ENCODE results near the gene TBC1D22A.

TBC1D22A gene

DNA sequence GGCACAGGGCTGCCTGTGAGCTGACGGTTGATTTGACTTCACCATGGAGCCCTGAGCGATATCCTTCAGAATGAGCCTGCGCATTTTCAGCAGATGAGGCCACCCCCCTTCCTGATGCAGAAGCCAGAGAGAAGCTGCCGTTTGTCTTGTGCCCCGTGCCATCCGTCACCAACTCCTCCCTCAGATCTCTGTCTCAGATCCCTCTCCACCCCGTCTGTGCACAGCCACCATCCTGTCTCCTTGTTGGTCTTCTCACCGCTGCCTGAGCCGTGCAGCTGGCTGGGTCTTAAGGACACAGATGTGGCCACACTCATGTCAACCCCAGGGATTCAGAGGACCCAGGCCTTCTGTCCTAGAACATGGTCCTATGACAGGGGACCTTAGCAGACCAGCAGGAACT, 293.9 kb downstream of the TBC1D22A start:
- no peak for DNase-seq (ENCODE audit: low read depth in 2 of 2)
- H3K4me3 ChIP-seq (replicated peaks in 1 of 2; ENCODE audit: low read depth in 2 of 2, low read length in 2 of 2) = no peak overlapping the region
- no peak for TF ChIP-seq CTCF (IDR thresholded peaks at IDR 0.05; ENCODE audit: low read depth, low read length)

GRCh38 chr22:47056776-47057470, 294.5 kb downstream of the TBC1D22A start:
- DNase-seq (ENCODE audit: low read depth in 2 of 2) = no peak
- H3K4me3 ChIP-seq (replicated peaks in 1 of 2; ENCODE audit: low read depth in 2 of 2, low read length in 2 of 2) = no peak overlapping the region
- TF ChIP-seq CTCF (IDR thresholded peaks at IDR 0.05; ENCODE audit: low read depth, low read length) = no peak

DNA sequence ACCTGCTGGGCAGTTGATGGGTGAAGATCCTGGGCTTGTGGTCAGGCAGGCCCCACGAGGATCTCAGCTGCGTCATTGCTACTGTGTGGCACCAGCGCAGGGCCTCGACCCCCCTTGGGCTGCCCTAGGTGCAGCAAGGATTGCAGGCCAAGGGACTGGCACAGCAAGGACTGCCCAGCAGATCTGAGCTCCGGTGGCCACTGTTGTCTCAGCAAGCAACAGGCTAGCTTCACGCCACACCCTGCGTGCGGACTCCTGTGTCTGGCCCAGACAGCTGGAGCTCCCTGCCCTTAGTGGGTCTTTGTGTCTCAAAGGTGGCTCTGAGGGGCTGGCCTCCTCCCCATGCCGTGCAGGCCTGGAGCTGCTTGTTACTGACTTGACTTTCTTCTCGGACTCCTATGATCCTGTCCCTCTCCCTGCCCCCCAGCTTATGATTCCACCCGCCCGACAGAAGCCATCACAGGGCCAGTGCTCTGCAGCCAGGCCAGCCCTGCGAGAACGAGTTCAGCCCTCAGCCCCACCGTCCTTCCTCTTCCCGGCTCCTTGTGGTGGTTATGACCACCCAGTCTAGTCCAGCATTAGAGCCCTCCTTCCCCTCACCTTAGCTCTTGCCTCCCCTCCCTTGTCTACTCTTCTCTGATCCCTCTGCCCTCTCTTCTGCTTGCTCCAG, 295.6 kb downstream of the TBC1D22A start:
- DNase-seq (ENCODE audit: low read depth in 2 of 2) = no peak
- no peak for TF ChIP-seq CTCF (IDR thresholded peaks at IDR 0.05; ENCODE audit: low read depth, low read length)
- no peak overlapping the region for H3K4me3 ChIP-seq (replicated peaks in 1 of 2; ENCODE audit: low read depth in 2 of 2, low read length in 2 of 2)

GRCh38 chr22:47059076-47059475, 296.6 kb downstream of the TBC1D22A start:
- TF ChIP-seq CTCF (IDR thresholded peaks at IDR 0.05; ENCODE audit: low read depth, low read length) = no peak
- no peak overlapping the region for H3K4me3 ChIP-seq (replicated peaks in 1 of 2; ENCODE audit: low read depth in 2 of 2, low read length in 2 of 2)
- no peak for DNase-seq (ENCODE audit: low read depth in 2 of 2)

DNA sequence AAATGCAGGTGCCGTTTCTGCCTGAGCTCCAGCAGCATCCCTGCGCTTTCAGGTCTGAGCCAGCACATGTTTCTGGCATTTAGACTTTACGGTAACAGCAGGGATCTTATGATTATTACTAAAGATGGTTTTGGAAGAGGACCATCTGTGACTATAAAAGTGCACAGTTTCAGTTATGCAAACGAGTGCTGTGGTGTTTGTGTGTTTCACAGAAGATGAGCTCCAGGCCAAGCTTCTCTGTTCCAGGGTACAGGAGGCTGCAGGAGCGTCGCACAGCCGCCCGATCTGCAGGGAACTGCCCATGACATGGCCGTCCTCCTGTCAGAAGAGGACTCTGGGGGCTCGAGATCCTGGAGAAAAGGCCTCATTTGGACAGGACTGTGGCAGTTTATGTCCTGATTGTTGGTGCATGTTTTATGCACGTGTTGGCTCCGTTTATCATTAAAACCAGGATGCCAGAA, 297.3 kb downstream of the TBC1D22A start:
- H3K4me3 ChIP-seq (replicated peaks in 1 of 2; ENCODE audit: low read depth in 2 of 2, low read length in 2 of 2) = no peak overlapping the region
- no peak for DNase-seq (ENCODE audit: low read depth in 2 of 2)
- TF ChIP-seq CTCF (IDR thresholded peaks at IDR 0.05; ENCODE audit: low read depth, low read length) = no peak

DNA sequence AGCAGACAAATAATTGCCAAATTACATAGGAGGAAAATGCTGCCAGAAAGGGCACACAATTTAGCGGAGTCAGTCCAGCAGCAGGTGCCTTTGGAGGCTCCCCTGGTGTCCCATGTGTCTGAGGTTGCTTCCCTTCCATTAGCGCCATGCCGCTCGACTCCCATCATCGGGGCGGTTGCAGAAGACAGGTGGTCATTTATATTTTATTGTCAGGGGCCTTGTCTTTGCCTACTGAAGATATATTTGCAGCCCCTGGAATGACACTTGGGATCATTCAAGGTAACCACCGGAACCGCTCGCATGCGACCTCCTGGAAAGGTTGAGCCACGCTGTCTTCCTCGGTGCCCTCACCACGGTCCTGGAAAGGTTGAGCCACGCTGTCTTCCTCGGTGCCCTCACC, 298.3 kb downstream of the TBC1D22A start:
- no peak for TF ChIP-seq CTCF (IDR thresholded peaks at IDR 0.05; ENCODE audit: low read depth, low read length)
- H3K4me3 ChIP-seq (replicated peaks in 1 of 2; ENCODE audit: low read depth in 2 of 2, low read length in 2 of 2) = no peak overlapping the region
- DNase-seq (ENCODE audit: low read depth in 2 of 2) = no peak
